BE2C (cell line): ENCODE data around the gene TRAPPC6A.

Source experiments
- DNase-seq: peaks from one replicate; pipeline ENCODE4 v3.0.0-alpha.2; 2020
- H3K27me3 ChIP-seq: fragments of 250-450 bp; sonication (Bioruptor Pico); 2 replicates; pipeline ENCODE4 v1.5.1; 2020; ENCODE audit warnings: mild to moderate bottlenecking
- H3K36me3 ChIP-seq: fragments of 250-450 bp; sonication (Bioruptor Pico); 2 replicates; pipeline ENCODE4 v1.5.1; 2020; ENCODE audit warnings: mild to moderate bottlenecking
- H3K4me1 ChIP-seq: fragments of 250-450 bp; sonication (Bioruptor Pico); 2 replicates; pipeline ENCODE4 v1.5.1; 2020
- H3K4me3 ChIP-seq: 2 replicates; pipeline ENCODE4 v1.5.1; 2011; ENCODE audit warnings: low read depth, low read length
- H3K9me3 ChIP-seq: fragments of 250-450 bp; sonication (Bioruptor Pico); 2 replicates; pipeline ENCODE4 v1.5.1; 2020
- TF ChIP-seq, protein P1 (sequence below): IDR thresholded peaks from 2 replicates; pipeline ENCODE4 v1.5.1; 2012; ENCODE audit warnings: mild to moderate bottlenecking, low read depth, low read length

Gene TRAPPC6A

DNA sequence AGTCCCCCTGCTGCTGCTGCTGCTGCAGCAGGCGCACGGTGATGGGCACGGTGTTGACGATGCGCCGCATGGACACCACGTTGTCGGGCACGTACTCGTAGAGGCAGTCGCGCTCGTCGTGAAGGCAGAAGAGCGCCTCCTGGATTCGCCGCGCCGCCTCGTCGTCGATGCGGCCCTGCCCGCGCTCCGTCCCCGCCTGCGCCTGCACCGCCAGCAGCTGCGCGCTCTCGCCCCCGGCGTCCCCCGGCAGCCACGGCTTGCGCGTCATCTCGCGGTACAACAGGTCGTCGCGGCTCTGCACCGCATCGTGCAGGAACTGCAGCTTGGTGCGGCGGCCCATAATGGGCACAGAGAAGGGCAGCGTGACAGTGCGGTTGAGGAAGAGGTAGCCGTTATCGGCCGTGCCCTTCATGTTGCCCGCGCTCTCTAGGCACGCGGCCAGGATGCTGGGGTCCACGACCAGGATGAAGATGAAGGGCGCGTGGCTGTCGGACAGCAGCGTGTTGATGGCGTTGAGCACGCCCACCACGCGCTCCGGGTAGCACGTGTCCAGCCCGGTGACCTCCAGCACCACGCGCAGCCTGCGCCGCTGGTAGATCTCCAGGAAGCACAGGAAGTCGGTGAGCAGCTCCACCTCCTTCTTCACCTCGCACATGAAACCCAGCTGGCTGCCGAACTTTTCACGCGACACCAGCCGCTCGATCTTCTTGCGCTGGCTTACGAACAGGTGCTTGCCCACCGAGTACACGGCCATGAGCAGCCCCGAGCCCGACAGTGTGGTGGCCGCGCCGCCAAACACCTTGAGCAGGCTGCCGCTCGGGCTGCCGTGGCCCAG lies 25.3 kb downstream of the TRAPPC6A start:
- DNase-seq: peak; percentile 58
- H3K4me1 ChIP-seq: peaks cover 4% of the 10 kb centered on the region
- TF ChIP-seq, protein P1, sequence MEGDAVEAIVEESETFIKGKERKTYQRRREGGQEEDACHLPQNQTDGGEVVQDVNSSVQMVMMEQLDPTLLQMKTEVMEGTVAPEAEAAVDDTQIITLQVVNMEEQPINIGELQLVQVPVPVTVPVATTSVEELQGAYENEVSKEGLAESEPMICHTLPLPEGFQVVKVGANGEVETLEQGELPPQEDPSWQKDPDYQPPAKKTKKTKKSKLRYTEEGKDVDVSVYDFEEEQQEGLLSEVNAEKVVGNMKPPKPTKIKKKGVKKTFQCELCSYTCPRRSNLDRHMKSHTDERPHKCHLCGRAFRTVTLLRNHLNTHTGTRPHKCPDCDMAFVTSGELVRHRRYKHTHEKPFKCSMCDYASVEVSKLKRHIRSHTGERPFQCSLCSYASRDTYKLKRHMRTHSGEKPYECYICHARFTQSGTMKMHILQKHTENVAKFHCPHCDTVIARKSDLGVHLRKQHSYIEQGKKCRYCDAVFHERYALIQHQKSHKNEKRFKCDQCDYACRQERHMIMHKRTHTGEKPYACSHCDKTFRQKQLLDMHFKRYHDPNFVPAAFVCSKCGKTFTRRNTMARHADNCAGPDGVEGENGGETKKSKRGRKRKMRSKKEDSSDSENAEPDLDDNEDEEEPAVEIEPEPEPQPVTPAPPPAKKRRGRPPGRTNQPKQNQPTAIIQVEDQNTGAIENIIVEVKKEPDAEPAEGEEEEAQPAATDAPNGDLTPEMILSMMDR: no peak
- H3K36me3 ChIP-seq: peaks cover 7% of the 10 kb centered on the region; the same call in 1 of the 2 replicates
- no peak overlapping the region for H3K4me3 ChIP-seq
- peaks cover 13% of the 10 kb centered on the region for H3K27me3 ChIP-seq
- peaks cover 7% of the 10 kb centered on the region; the same call in 1 of the 2 replicates for H3K9me3 ChIP-seq

DNA sequence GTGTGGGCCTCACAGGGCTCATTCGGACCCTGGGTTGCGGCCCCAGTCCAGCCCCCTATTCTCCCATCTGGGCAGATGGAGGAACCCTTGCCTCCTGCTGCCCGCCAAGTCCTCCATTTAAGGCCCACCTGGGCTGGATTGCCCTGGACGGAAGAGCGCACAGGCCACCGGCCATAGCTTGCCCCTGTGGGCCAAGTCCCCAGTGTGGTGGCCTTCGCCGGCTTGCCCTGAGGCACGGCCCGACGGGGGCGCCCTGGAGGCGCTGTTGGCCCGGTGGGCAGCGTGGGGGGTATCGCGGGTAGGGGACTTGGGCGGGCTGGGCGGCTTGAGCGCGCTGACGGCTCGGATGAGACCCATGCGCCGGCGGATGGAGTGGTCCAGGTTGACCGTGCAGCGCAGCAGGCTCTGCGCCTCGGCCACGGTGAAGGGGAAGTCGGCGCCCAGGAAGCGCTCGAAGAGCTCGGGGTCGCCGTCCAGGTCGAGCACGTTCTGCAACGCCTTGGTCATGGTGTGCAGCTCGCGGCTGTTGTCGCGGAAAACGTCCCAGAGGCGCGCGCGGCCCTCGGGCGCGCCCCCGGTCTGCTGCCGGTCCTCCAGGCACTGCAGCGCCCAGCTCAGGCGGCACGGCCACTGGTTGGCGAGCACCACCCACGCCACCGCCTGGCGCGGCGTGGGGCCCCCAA lies 26.1 kb downstream of the TRAPPC6A start:
- TF ChIP-seq, protein P1: no peak
- no peak overlapping the region for H3K4me3 ChIP-seq

DNA sequence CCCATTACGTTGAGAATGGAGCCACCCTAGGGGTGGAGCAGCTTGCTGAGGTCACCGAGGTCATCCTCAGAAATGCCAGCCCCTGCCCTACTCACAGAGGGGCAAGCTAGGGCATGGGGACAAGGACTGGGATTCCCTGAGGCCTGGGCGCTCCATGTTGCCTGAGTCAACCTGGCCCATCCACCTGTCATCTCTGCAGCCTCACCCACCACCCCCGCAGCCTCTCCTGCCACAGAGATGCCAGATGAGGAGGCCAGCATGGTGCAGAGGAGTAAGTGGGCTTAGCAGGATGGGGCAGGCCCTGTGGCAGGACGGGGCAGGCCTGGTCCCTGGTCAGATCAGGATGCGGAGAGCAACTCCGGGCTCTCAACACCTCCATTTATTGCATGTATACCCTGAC lies 26.7 kb downstream of the TRAPPC6A start:
- TF ChIP-seq, protein P1: no peak
- Histone ChIP-seq H3K4me1 (peaks cover 4% of the 10 kb centered on the region), H3K36me3 (peaks cover 8% of the 10 kb centered on the region), H3K27me3 (peaks cover 13% of the 10 kb centered on the region), H3K4me3 (no peak overlapping the region), H3K9me3 (peaks cover 7% of the 10 kb centered on the region; the same call in 1 of the 2 replicates)
- DNase-seq: no peak

More for the DNA sequence above, 26.1 kb downstream of the TRAPPC6A start:
- Histone ChIP-seq H3K36me3 (peaks cover 7% of the 10 kb centered on the region; the same call in 1 of the 2 replicates), H3K4me1 (peaks cover 4% of the 10 kb centered on the region), H3K27me3 (peaks cover 13% of the 10 kb centered on the region), H3K9me3 (peaks cover 7% of the 10 kb centered on the region; the same call in 1 of the 2 replicates)
- DNase-seq: no peak

DNA sequence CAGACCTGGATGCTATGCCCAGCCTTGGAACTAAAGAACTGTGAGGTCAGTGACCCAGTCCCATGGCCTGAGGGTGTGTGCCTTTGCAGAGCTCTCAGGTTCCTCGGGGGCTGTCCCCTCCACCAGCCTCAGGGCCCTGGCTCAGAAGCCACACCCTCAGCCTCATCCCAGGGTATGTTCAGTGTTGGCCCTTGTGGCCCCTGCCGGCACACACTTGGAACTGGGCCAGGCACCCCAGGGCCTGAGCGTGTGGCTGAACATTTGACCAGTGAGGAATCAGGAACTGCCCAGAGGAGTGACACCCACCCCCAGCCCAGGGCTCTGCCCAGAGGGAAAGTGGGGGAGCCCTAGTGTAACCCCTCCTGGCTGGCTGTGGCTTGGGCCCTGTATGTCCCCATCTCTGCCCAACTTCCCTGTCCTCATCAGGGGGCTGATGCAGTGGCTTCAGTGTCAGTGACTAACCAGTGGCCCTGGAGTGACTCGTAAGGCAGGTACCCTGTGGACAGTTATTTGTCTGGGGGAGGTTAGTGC lies 27.2 kb downstream of the TRAPPC6A start:
- Histone ChIP-seq H3K4me1 (peaks cover 4% of the 10 kb centered on the region), H3K36me3 (peaks cover 13% of the 10 kb centered on the region), H3K9me3 (peaks cover 7% of the 10 kb centered on the region; the same call in 1 of the 2 replicates), H3K4me3 (no peak overlapping the region), H3K27me3 (peaks cover 13% of the 10 kb centered on the region)
- no peak for DNase-seq
- TF ChIP-seq, protein P1: no peak

DNA sequence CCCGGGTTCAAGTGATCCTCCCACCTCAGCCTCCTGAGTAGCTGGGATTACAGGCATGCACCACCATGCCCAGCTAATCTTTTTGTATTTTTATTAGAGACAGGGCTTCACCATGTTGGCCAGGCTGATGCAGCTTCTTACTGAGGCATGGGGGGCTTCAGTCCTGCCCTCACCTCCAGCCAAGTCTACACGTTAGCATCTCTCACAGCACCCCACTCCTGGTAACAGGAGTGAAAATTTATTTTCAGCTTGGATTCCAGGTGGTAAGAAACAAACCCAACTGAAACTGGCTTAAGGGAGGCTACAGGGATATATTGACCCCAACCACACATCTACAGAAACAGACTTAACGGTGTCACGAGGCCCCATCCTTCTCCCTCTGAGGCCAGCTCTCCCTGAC lies 27.9 kb downstream of the TRAPPC6A start:
- peaks cover 7% of the 10 kb centered on the region; the same call in 1 of the 2 replicates for H3K9me3 ChIP-seq
- no peak for DNase-seq
- H3K36me3 ChIP-seq: peaks cover 17% of the 10 kb centered on the region
- no peak overlapping the region for H3K4me3 ChIP-seq
- H3K27me3 ChIP-seq: peaks cover 13% of the 10 kb centered on the region
- TF ChIP-seq, protein P1: no peak
- peaks cover 4% of the 10 kb centered on the region for H3K4me1 ChIP-seq
